GM23338 (cell line): ENCODE data around the gene TBK1. TPM values are rescaled to one million over a fixed set of nuclear protein-coding genes. Genes with fewer than 3 reads are reported as not detected.

Experiments
- ATAC-seq: fragments of 200-7000 bp; cut with Tn5 transposase; 3 replicates; pipeline ENCODE4 v1.9.1; 2020
- DNase-seq: peaks from one replicate; pipeline ENCODE4 v3.0.0-alpha.2; 2015; ENCODE audit warnings: low spot score
- H2AFZ ChIP-seq: fragments of 200-600 bp; sonication (generic); 2 replicates; pipeline ENCODE4 v1.8.0; 2016; ENCODE audit warnings: antibody characterized with exemption, mild to moderate bottlenecking, moderate library complexity
- H3F3A ChIP-seq: fragments of 200-600 bp; sonication (generic); replicated peaks from 2 replicates; pipeline ENCODE4 v1.8.0; 2017; ENCODE audit warnings: antibody characterized with exemption, mixed run types, low read depth
- H3K27ac ChIP-seq: fragments of 200-600 bp; sonication (generic); 2 replicates; pipeline ENCODE4 v1.6.1; 2016; ENCODE audit warnings: low read depth
- H3K27me3 ChIP-seq: fragments of 200-600 bp; sonication (generic); 2 replicates; pipeline ENCODE4 v1.8.0; 2016; ENCODE audit warnings: mild to moderate bottlenecking, mixed run types, moderate library complexity; ENCODE audit not compliant: insufficient read depth
- H3K36me3 ChIP-seq: fragments of 200-600 bp; sonication (generic); 2 replicates; pipeline ENCODE4 v1.8.0; 2016; ENCODE audit warnings: mild to moderate bottlenecking; ENCODE audit not compliant: insufficient read depth
- H3K4me1 ChIP-seq: fragments of 200-600 bp; sonication (generic); 2 replicates; pipeline ENCODE4 v1.8.0; 2016; ENCODE audit warnings: mild to moderate bottlenecking, moderate library complexity; ENCODE audit not compliant: insufficient read depth
- H3K4me2 ChIP-seq: fragments of 200-600 bp; sonication (generic); 2 replicates; pipeline ENCODE4 v1.7.1; 2017; ENCODE audit warnings: mixed run types
- H3K4me3 ChIP-seq: fragments of 200-600 bp; sonication (generic); 2 replicates; pipeline ENCODE4 v1.6.1; 2016; ENCODE audit warnings: mixed run types
- H3K79me2 ChIP-seq: fragments of 200-600 bp; sonication (generic); replicated peaks from 2 replicates; pipeline ENCODE4 v1.8.0; 2017; ENCODE audit warnings: mild to moderate bottlenecking; ENCODE audit not compliant: insufficient read depth
- H3K9me2 ChIP-seq: fragments of 200-600 bp; sonication (generic); 2 replicates; pipeline ENCODE4 v1.8.0; 2017; ENCODE audit not compliant: insufficient read depth
- H4K20me1 ChIP-seq: fragments of 200-600 bp; sonication (generic); replicated peaks from 2 replicates; pipeline ENCODE4 v1.8.0; 2017; ENCODE audit warnings: mild to moderate bottlenecking; ENCODE audit not compliant: insufficient read depth
- H3K27ac Mint-ChIP-seq: 2 replicates; pipeline ENCODE4 v1.8.0; 2020; ENCODE audit warnings: inconsistent platforms, mild to moderate bottlenecking, moderate library complexity, mixed read lengths
- H3K27me3 Mint-ChIP-seq: 3 replicates; pipeline ENCODE4 v1.8.0; 2022; ENCODE audit warnings: low read depth, mild to moderate bottlenecking, moderate library complexity, mixed read lengths, inconsistent platforms; ENCODE audit not compliant: insufficient read depth, poor library complexity
- H3K36me3 Mint-ChIP-seq: 3 replicates; pipeline ENCODE4 v1.8.0; 2021; ENCODE audit warnings: low read depth, mild to moderate bottlenecking, inconsistent platforms, moderate library complexity, mixed read lengths
- H3K4me1 Mint-ChIP-seq: 3 replicates; pipeline ENCODE4 v1.8.0; 2020; ENCODE audit warnings: mild to moderate bottlenecking, inconsistent platforms, mixed read lengths
- H3K4me3 Mint-ChIP-seq: 3 replicates; pipeline ENCODE4 v1.8.0; 2021; ENCODE audit warnings: moderate library complexity, mild to moderate bottlenecking, inconsistent platforms, mixed read lengths
- H3K9me3 Mint-ChIP-seq: 3 replicates; pipeline ENCODE4 v1.8.0; 2020; ENCODE audit warnings: moderate library complexity, mild to moderate bottlenecking, inconsistent platforms, mixed read lengths
- CREB1 ChIP-seq: fragments of 250-450 bp; sonication (Bioruptor Pico); IDR thresholded peaks from 2 replicates; pipeline ENCODE4 v1.5.0; 2020; ENCODE audit warnings: low read depth, mild to moderate bottlenecking, moderate library complexity
- EZH2phosphoT487 ChIP-seq: fragments of 200-600 bp; sonication (generic); IDR thresholded peaks from one replicate; pipeline ENCODE4 v1.8.1; 2018; ENCODE audit warnings: antibody characterized with exemption; ENCODE audit not compliant: unreplicated experiment
- JUNB ChIP-seq: IDR thresholded peaks from one replicate; pipeline ENCODE4 v1.6.1; 2016; ENCODE audit warnings: antibody characterized with exemption; ENCODE audit not compliant: unreplicated experiment
- POLR2AphosphoS5 ChIP-seq: IDR thresholded peaks from 2 replicates; pipeline ENCODE4 v1.6.1; 2016; ENCODE audit warnings: antibody characterized with exemption, low read depth
- STAT1 ChIP-seq: IDR thresholded peaks from one replicate; pipeline ENCODE4 v1.6.1; 2016; ENCODE audit warnings: antibody characterized with exemption; ENCODE audit not compliant: unreplicated experiment
- ZNF114 ChIP-seq: fragments of 250-450 bp; sonication (Bioruptor Pico); IDR thresholded peaks from 2 replicates; pipeline ENCODE4 v1.5.0; 2020; ENCODE audit warnings: mild to moderate bottlenecking, moderate library complexity
- ZNF331 ChIP-seq: fragments of 250-450 bp; sonication (Bioruptor Pico); IDR thresholded peaks from 2 replicates; pipeline ENCODE4 v1.5.0; 2020; ENCODE audit warnings: low read depth, mild to moderate bottlenecking, moderate library complexity
- polyA plus RNA-seq: library from polyadenylated mRNA; unstranded; fragments of >200 nt; fragmentation: Nextera tagmentation; extraction: Ambion mirVana; gene quantifications from 2 replicates; pipeline ENCODE4 v1.2.1, GENCODE V29; 2016
- total RNA-seq: library from RNA; depleted of rRNA; stranded (reverse); fragments of >200 nt; shearing (Covaris generic); gene quantifications from 2 replicates; pipeline ENCODE4 v1.2.3, GENCODE V29; 2014
- TF ChIP-seq, protein P1 (sequence below): fragments of 250-450 bp; sonication (Bioruptor Pico); IDR thresholded peaks from 2 replicates; pipeline ENCODE4 v1.5.0; 2020; ENCODE audit warnings: mild to moderate bottlenecking, moderate library complexity
- TF ChIP-seq, protein P2 (sequence below), 2 experiments: fragments of 200-600 bp in 1 of 2; sonication (generic) in 1 of 2; conservative IDR thresholded peaks; 2 replicates each; pipeline versions ENCODE4 v1.5.1 to v1.6.1; 2016 to 2017; ENCODE audit warnings: antibody characterized with exemption in 2 of 2, low read depth in 2 of 2, mild to moderate bottlenecking in 2 of 2, moderate library complexity in 1 of 2
- TF ChIP-seq, protein P3 (sequence below): IDR thresholded peaks from 2 replicates; pipeline ENCODE4 v1.6.1; 2016; ENCODE audit warnings: antibody characterized with exemption

The TBK1 gene
- total and polyA plus RNA-seq, 2 experiments from 2014 or later, result 21.7 to 29.9 TPM

DNA sequence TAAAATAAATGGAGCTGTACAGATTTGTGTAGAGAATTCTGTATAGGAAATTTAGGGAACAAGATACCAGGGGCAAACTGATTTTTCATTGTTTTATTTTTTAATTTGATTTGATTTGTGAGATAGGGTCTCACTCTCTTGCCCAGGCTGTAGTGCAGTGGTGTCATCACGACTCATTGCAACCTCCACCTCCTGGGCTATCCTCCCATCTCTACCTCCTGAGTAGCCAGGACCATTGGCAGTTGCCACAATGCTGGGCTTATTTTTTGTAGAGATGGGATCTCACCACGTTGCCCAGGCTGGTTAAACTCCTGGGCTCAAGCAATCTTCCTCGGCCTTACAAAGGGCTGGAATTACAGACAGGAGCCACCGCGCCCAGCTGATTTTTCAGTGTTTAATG, 18.0 kb upstream of the TBK1 start:
- H3K27me3 ChIP-seq, result no peaks in the 10 kb centered on the region
- peaks cover 96% of the 10 kb centered on the region for H3K36me3 ChIP-seq
- H3K4me1 Mint-ChIP-seq, result no peaks in the 10 kb centered on the region
- H3F3A ChIP-seq, result peaks cover 15% of the 10 kb centered on the region; the same call in 1 of the 2 replicates
- H3K27me3 Mint-ChIP-seq, result peaks cover 3% of the 10 kb centered on the region
- peaks cover 11% of the 10 kb centered on the region; the same call in 1 of the 2 replicates for H3K79me2 ChIP-seq
- H3K4me3 Mint-ChIP-seq, result no peak overlapping the region
- no peak for ATAC-seq
- H3K4me2 ChIP-seq, result no peak overlapping the region
- H2AFZ ChIP-seq, result no peak overlapping the region
- no peak overlapping the region for H3K27ac ChIP-seq
- no peaks in the 10 kb centered on the region for H3K9me2 ChIP-seq
- H3K4me1 ChIP-seq, result no peaks in the 10 kb centered on the region
- H3K9me3 Mint-ChIP-seq, result no peaks in the 10 kb centered on the region
- H3K4me3 ChIP-seq, result no peak overlapping the region
- H3K36me3 Mint-ChIP-seq, result peaks cover 100% of the 10 kb centered on the region
- TF ChIP-seq JUNB (no peak), ZNF331 (no peak), ZNF114 (CRISPR knock-in tag) (no peak), STAT1 (no peak), POLR2AphosphoS5 (no peak), EZH2phosphoT487 (no peak), CREB1 (no peak)
- TF ChIP-seq, protein P1, sequence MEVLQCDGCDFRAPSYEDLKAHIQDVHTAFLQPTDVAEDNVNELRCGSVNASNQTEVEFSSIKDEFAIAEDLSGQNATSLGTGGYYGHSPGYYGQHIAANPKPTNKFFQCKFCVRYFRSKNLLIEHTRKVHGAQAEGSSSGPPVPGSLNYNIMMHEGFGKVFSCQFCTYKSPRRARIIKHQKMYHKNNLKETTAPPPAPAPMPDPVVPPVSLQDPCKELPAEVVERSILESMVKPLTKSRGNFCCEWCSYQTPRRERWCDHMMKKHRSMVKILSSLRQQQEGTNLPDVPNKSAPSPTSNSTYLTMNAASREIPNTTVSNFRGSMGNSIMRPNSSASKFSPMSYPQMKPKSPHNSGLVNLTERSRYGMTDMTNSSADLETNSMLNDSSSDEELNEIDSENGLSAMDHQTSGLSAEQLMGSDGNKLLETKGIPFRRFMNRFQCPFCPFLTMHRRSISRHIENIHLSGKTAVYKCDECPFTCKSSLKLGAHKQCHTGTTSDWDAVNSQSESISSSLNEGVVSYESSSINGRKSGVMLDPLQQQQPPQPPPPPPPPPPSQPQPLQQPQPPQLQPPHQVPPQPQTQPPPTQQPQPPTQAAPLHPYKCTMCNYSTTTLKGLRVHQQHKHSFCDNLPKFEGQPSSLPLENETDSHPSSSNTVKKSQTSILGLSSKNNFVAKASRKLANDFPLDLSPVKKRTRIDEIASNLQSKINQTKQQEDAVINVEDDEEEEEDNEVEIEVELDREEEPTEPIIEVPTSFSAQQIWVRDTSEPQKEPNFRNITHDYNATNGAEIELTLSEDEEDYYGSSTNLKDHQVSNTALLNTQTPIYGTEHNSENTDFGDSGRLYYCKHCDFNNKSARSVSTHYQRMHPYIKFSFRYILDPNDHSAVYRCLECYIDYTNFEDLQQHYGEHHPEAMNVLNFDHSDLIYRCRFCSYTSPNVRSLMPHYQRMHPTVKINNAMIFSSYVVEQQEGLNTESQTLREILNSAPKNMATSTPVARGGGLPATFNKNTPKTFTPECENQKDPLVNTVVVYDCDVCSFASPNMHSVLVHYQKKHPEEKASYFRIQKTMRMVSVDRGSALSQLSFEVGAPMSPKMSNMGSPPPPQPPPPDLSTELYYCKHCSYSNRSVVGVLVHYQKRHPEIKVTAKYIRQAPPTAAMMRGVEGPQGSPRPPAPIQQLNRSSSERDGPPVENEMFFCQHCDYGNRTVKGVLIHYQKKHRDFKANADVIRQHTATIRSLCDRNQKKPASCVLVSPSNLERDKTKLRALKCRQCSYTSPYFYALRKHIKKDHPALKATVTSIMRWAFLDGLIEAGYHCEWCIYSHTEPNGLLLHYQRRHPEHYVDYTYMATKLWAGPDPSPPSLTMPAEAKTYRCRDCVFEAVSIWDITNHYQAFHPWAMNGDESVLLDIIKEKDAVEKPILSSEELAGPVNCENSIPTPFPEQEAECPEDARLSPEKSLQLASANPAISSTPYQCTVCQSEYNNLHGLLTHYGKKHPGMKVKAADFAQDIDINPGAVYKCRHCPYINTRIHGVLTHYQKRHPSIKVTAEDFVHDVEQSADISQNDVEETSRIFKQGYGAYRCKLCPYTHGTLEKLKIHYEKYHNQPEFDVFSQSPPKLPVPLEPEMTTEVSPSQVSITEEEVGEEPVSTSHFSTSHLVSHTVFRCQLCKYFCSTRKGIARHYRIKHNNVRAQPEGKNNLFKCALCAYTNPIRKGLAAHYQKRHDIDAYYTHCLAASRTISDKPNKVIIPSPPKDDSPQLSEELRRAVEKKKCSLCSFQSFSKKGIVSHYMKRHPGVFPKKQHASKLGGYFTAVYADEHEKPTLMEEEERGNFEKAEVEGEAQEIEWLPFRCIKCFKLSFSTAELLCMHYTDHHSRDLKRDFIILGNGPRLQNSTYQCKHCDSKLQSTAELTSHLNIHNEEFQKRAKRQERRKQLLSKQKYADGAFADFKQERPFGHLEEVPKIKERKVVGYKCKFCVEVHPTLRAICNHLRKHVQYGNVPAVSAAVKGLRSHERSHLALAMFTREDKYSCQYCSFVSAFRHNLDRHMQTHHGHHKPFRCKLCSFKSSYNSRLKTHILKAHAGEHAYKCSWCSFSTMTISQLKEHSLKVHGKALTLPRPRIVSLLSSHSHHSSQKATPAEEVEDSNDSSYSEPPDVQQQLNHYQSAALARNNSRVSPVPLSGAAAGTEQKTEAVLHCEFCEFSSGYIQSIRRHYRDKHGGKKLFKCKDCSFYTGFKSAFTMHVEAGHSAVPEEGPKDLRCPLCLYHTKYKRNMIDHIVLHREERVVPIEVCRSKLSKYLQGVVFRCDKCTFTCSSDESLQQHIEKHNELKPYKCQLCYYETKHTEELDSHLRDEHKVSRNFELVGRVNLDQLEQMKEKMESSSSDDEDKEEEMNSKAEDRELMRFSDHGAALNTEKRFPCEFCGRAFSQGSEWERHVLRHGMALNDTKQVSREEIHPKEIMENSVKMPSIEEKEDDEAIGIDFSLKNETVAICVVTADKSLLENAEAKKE (CRISPR knock-in tag), result no peak
- TF ChIP-seq, protein P2, sequence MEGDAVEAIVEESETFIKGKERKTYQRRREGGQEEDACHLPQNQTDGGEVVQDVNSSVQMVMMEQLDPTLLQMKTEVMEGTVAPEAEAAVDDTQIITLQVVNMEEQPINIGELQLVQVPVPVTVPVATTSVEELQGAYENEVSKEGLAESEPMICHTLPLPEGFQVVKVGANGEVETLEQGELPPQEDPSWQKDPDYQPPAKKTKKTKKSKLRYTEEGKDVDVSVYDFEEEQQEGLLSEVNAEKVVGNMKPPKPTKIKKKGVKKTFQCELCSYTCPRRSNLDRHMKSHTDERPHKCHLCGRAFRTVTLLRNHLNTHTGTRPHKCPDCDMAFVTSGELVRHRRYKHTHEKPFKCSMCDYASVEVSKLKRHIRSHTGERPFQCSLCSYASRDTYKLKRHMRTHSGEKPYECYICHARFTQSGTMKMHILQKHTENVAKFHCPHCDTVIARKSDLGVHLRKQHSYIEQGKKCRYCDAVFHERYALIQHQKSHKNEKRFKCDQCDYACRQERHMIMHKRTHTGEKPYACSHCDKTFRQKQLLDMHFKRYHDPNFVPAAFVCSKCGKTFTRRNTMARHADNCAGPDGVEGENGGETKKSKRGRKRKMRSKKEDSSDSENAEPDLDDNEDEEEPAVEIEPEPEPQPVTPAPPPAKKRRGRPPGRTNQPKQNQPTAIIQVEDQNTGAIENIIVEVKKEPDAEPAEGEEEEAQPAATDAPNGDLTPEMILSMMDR (conservative IDR thresholded peaks at IDR 0.05; ENCODE audit: low read depth in 2 of 2), result no peak
- TF ChIP-seq, protein P3, sequence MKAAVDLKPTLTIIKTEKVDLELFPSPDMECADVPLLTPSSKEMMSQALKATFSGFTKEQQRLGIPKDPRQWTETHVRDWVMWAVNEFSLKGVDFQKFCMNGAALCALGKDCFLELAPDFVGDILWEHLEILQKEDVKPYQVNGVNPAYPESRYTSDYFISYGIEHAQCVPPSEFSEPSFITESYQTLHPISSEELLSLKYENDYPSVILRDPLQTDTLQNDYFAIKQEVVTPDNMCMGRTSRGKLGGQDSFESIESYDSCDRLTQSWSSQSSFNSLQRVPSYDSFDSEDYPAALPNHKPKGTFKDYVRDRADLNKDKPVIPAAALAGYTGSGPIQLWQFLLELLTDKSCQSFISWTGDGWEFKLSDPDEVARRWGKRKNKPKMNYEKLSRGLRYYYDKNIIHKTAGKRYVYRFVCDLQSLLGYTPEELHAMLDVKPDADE, result no peak
- H4K20me1 ChIP-seq, result peaks cover 10% of the 10 kb centered on the region
- H3K27ac Mint-ChIP-seq, result no peak overlapping the region
- no peak for DNase-seq
